Gastrocnemius medialis (tissue), 4 donors: ENCODE results near the gene PRKN. TPM values are rescaled to one million over a fixed set of nuclear protein-coding genes. Genes with fewer than 3 reads are reported as not detected.

Source experiments
- ATAC-seq, 2 donors: fragments of 150-250 bp; one replicate each; pipeline ENCODE4 v1.9.1; 2016
- DNase-seq, 2 donors: peaks; one replicate each; pipeline ENCODE4 v3.0.0-alpha.2; 2019
- H3K27ac ChIP-seq, 4 donors: fragments of 200-600 bp; sonication (generic); 1 replicate in 1 of 4; 2 replicates in 3 of 4; pipeline ENCODE4 v1.5.1; 2016 to 2018; ENCODE audit warnings: mild to moderate bottlenecking in 2 of 4, moderate library complexity in 1 of 4
- H3K27me3 ChIP-seq, 3 donors: fragments of 200-600 bp; sonication (generic) in 2 of 3; 1 replicate in 1 of 3; 2 replicates in 2 of 3; pipeline versions ENCODE4 v1.5.1 to v1.6.0; 2016 to 2019; ENCODE audit warnings: mild to moderate bottlenecking in 1 of 3, moderate library complexity in 1 of 3
- H3K36me3 ChIP-seq, 2 donors: fragments of 200-600 bp; sonication (generic) in 1 of 2; one replicate each; pipeline ENCODE4 v1.5.1; 2017 to 2018
- H3K4me1 ChIP-seq, 2 donors: fragments of 200-600 bp; sonication (generic) in 1 of 2; one replicate each; pipeline ENCODE4 v1.5.1; 2016 to 2017; ENCODE audit warnings: mild to moderate bottlenecking in 2 of 2
- H3K4me3 ChIP-seq, 4 donors: fragments of 200-600 bp; sonication (generic) in 3 of 4; 1 replicate in 1 of 4; 2 replicates in 3 of 4; pipeline ENCODE4 v1.5.1; 2016 to 2019; ENCODE audit warnings: mild to moderate bottlenecking in 2 of 4
- H3K9me3 ChIP-seq, 3 donors: fragments of 200-600 bp; sonication (generic) in 2 of 3; 1 replicate in 1 of 3; 2 replicates in 2 of 3; pipeline ENCODE4 v1.5.1; 2016 to 2019
- CTCF ChIP-seq, 5 experiments: fragments of 450-650 bp in 3 of 5; fragments of 200-600 bp in 2 of 5; sonication (generic) in 2 of 5; IDR thresholded peaks in 4 of 5; conservative IDR thresholded peaks in 1 of 5; 1 replicate in 4 of 5; 2 replicates in 1 of 5; pipeline ENCODE4 v1.5.1; 2016 to 2019; ENCODE audit warnings: antibody characterized with exemption in 5 of 5, mild to moderate bottlenecking in 3 of 5, moderate library complexity in 3 of 5
- POLR2A ChIP-seq, 2 donors: fragments of 450-650 bp; IDR thresholded peaks; one replicate each; pipeline ENCODE4 v1.6.1; 2017; ENCODE audit warnings: antibody characterized with exemption in 2 of 2, mild to moderate bottlenecking in 2 of 2, moderate library complexity in 2 of 2
- in situ Hi-C, 4 donors: fragments of 200-750 bp; cut with MboI; loops; one replicate each; pipeline versions ENCODE4 v1.15.0 to v1.8.0; 2017; ENCODE audit warnings: low sequenced_read_pairs in 4 of 4
- intact Hi-C: fragments of 100-400 bp; cut with DNase I; formaldehyde crosslinking; loops from one replicate; pipeline ENCODE4 v1.15.1; 2023; ENCODE audit warnings: low total_unique reads
- total RNA-seq, 4 donors: library from RNA; depleted of rRNA; stranded (reverse); fragments of >200 nt; gene quantifications; one replicate each; pipeline versions ENCODE4 v1.1.0 to v1.2.3, GENCODE V29; 2016

Gene PRKN
- total RNA-seq, 4 donors from 2014 or later: 8.4 to 21.6 (median 13.7) TPM

GRCh38 chr6:161736781-161737292, 990.7 kb downstream of the PRKN start:
- intact Hi-C loops (no loop called here), in situ Hi-C loops (no loop called here)
- no peak for TF ChIP-seq CTCF (IDR thresholded peaks at IDR 0.05 in 4 of 5, conservative IDR thresholded peaks at IDR 0.05 in 1 of 5)
- TF ChIP-seq POLR2A (IDR thresholded peaks at IDR 0.05): no peak
- Histone ChIP-seq H3K4me1 (no peaks in the 10 kb centered on the region), H3K9me3 (no peaks in the 10 kb centered on the region), H3K27me3 (no peaks in the 10 kb centered on the region), H3K36me3 (no peaks in the 10 kb centered on the region), H3K4me3 (no peak overlapping the region), H3K27ac (no peak overlapping the region)
- ATAC-seq (no peak), DNase-seq (no peak)

DNA sequence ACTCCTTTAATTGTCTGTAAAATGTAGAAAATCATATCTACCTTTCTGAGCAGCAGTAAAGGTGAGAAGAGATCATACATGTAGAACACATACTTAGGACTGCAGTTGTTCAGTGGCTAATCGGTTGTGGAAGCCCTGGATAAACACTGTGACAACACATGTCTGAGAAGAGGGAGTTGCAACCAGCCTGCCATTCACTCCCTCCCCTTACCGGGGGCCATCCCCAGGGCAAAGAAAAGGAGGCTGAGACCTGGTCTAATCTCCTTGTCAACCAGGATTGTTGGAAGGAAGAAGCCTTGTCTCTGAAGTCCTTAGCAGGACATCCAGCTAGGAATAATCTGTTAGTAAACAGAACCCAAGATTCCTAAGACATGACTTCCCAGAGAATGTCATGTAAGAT, 991.2 kb downstream of the PRKN start:
- Histone ChIP-seq H3K9me3 (no peaks in the 10 kb centered on the region), H3K4me1 (no peaks in the 10 kb centered on the region), H3K27ac (no peak overlapping the region), H3K4me3 (no peak overlapping the region), H3K27me3 (no peaks in the 10 kb centered on the region), H3K36me3 (no peaks in the 10 kb centered on the region)
- intact Hi-C loops (no loop called here), in situ Hi-C loops (no loop called here)
- no peak for ATAC-seq
- no peak for DNase-seq
- TF ChIP-seq CTCF (IDR thresholded peaks at IDR 0.05 in 4 of 5, conservative IDR thresholded peaks at IDR 0.05 in 1 of 5): no peak
- TF ChIP-seq POLR2A (IDR thresholded peaks at IDR 0.05): no peak

DNA sequence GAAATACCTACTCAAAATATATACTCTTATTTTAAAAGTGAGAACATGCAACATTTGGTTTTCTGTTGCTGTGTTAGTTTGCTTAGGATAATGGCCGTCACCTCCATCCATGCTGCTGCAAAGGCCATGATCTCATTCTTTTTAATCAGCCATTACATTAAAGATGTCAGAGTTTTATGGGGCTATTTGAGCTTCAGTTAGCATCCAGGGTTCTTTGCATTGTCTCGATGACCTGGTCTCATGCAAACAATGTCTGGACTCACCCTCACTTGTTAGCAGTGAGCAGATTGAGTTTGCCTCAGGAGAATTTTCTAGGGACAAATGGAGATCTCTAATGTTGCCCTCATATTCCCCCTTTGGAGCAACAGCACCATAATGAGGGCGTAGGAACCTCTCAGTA, 995.0 kb downstream of the PRKN start:
- TF ChIP-seq CTCF (IDR thresholded peaks at IDR 0.05 in 4 of 5, conservative IDR thresholded peaks at IDR 0.05 in 1 of 5) (no peak), POLR2A (IDR thresholded peaks at IDR 0.05) (no peak)
- Histone ChIP-seq H3K9me3 (no peaks in the 10 kb centered on the region), H3K27me3 (no peaks in the 10 kb centered on the region), H3K4me3 (no peak overlapping the region), H3K27ac (no peak overlapping the region), H3K4me1 (no peaks in the 10 kb centered on the region), H3K36me3 (no peaks in the 10 kb centered on the region)
- DNase-seq (no peak), ATAC-seq (no peak)
- in situ Hi-C loops: no loop called here
- intact Hi-C loops: no loop called here

GRCh38 chr6:161727083-161727833, 1000.3 kb downstream of the PRKN start:
- DNase-seq (no peak), ATAC-seq (no peak)
- Histone ChIP-seq H3K27me3 (no peaks in the 10 kb centered on the region), H3K4me3 (no peak overlapping the region), H3K9me3 (no peaks in the 10 kb centered on the region), H3K27ac (no peak overlapping the region), H3K4me1 (no peaks in the 10 kb centered on the region), H3K36me3 (no peaks in the 10 kb centered on the region)
- in situ Hi-C loops (no loop called here), intact Hi-C loops (no loop called here)
- TF ChIP-seq POLR2A (IDR thresholded peaks at IDR 0.05): no peak
- TF ChIP-seq CTCF (IDR thresholded peaks at IDR 0.05 in 4 of 5, conservative IDR thresholded peaks at IDR 0.05 in 1 of 5): no peak
